ENCODE data around the gene IAPP. TPM values are rescaled to one million over a fixed set of nuclear protein-coding genes. Genes with fewer than 3 reads are reported as not detected.

The IAPP gene
- total RNA-seq, 1 experiment from 2014 or later: not detected

DNA sequence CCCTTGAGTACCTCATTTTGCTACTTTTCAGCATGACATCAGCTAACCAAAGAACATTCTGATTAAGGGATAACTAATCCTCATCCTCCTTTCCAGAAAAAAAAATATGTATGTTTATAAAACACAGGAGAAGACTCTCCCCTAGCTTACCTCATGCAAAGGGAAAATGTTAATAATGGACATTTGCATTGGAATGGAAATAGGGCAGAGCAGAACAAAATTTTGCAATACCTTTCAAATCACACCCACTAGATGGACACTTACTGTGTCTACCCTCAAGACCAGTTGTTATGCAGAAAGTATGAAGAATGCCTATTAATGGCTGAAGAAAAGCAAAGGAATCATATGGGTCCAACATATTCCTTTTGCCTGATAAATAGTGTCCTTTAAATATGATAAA is 29.1 kb upstream of the IAPP start:
- Histone ChIP-seq H3K36me3 (ENCODE audit: control insufficient read depth in 1 of 2, insufficient read depth in 2 of 2, low read length in 2 of 2) (no peaks in the 10 kb centered on the region), H2AFZ (ENCODE audit: low read depth, low read length, poor library complexity, severe bottlenecking) (no peak overlapping the region), H3K4me2 (ENCODE audit: low read length) (no peak overlapping the region), H3K27me3 (ENCODE audit: insufficient read depth, low read length) (no peaks in the 10 kb centered on the region), H3K9ac (ENCODE audit: low read length) (no peak overlapping the region), H3K4me1 (ENCODE audit: control insufficient read depth in 1 of 2, insufficient read depth in 2 of 2, low read length in 2 of 2) (no peaks in the 10 kb centered on the region), H3K9me2 (ENCODE audit: insufficient read depth) (no peaks in the 10 kb centered on the region), H3K27ac (ENCODE audit: low read depth, low read length) (no peak overlapping the region), H3K79me2 (ENCODE audit: insufficient read depth, low read length) (no peaks in the 10 kb centered on the region), H3K4me3 (replicated peaks in 1 of 2; ENCODE audit: low read depth in 1 of 2, low read length in 2 of 2) (no peak overlapping the region), H3K9me3 (ENCODE audit: control insufficient read depth in 1 of 2, insufficient read depth in 1 of 2, low read depth in 1 of 2, low read length in 2 of 2) (no peaks in the 10 kb centered on the region), H4K20me1 (ENCODE audit: insufficient read depth) (no peaks in the 10 kb centered on the region)
- ATAC-seq (no peak), DNase-seq (ENCODE audit: low read depth, low spot score) (no peak)
- no peak for TF ChIP-seq FOSL1 (IDR thresholded peaks at IDR 0.05; ENCODE audit: low read depth)
- no peak for TF ChIP-seq CBX3 (IDR thresholded peaks at IDR 0.05; ENCODE audit: low read depth)
- no peak for TF ChIP-seq JUND (IDR thresholded peaks at IDR 0.05)
- TF ChIP-seq SP1 (IDR thresholded peaks at IDR 0.05; ENCODE audit: low read depth): no peak
- no peak for TF ChIP-seq REST (IDR thresholded peaks at IDR 0.05; ENCODE audit: low read depth)
- no peak for TF ChIP-seq TCF7L2 (IDR thresholded peaks at IDR 0.05; ENCODE audit: borderline replicate concordance, extremely low read depth, insufficient read depth, insufficient read length)
- TF ChIP-seq ZFX (IDR thresholded peaks at IDR 0.05): no peak
- TF ChIP-seq POLR2A (IDR thresholded peaks at IDR 0.05; ENCODE audit: borderline replicate concordance, extremely low read depth, insufficient read depth, insufficient read length): no peak
- TF ChIP-seq EZH2phosphoT487 (IDR thresholded peaks at IDR 0.05; ENCODE audit: borderline replicate concordance): no peak
- no peak for TF ChIP-seq SRF (IDR thresholded peaks at IDR 0.05; ENCODE audit: low read depth)
- no peak for TF ChIP-seq SIN3A (IDR thresholded peaks at IDR 0.05; ENCODE audit: low read depth)
- CTCF ChIA-PET: no interaction called here
- intact Hi-C loops (cut with micrococcal nuclease): no loop called here
- RAD21 ChIA-PET (ENCODE audit: low non-redundant PET in 1 of 2, low total read pairs in 2 of 2, uncharacterized antibody in 2 of 2, unreplicated experiment in 2 of 2): no interaction called here
- POLR2A ChIA-PET: no interaction called here
- BruUV-seq (replicated peaks): no TSS peak
